ENCODE measurements around the gene ACOXL.
"Not testable (repeated sequence)": the region's sequence is repeated elsewhere in the genome, so short reads cannot be mapped to it uniquely, and the experiment has no call there.

Gene ACOXL

DNA sequence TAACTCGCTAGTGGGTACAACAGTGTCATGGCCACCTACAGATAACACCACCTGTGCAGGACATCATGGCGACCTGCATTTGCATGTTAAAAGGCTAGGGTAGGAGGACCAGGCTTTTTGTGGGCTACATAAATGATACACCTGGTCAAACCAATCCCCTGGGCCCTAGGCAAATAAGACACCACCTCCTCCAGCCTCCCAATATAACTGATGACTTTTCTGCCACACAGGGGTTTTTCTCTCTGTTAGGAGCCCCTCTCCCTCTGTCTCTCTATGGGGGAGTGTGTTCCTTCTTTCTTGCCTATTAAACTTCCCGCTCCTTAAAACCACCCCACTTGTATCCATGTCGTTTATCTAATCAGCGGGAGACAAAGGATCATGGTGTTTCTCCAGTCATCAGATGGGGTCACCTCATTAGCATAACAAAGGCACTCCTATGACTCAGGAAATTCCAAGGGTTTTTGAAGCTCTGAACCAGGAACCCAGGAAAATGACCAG, 43.7 kb upstream of the ACOXL start:
- H3F3A ChIP-seq (ENCODE audit: control insufficient read depth, insufficient read depth): no peaks in the 10 kb centered on the region
- no peaks in the 10 kb centered on the region for H3K4me1 ChIP-seq (ENCODE audit: control insufficient read depth, low read length)
- no peaks in the 10 kb centered on the region for H3K79me2 ChIP-seq (ENCODE audit: control insufficient read depth, low read length)
- no peaks in the 10 kb centered on the region for H3K36me3 ChIP-seq (ENCODE audit: control insufficient read depth, low read length)
- H3K4me3 ChIP-seq (ENCODE audit: low read length): no peak overlapping the region
- H3K9me3 ChIP-seq (ENCODE audit: control insufficient read depth, insufficient read depth, low read length): no peaks in the 10 kb centered on the region
- no peaks in the 10 kb centered on the region for H4K20me1 ChIP-seq (ENCODE audit: control insufficient read depth, insufficient read depth, low read depth, low read length)
- TF ChIP-seq, protein P1, sequence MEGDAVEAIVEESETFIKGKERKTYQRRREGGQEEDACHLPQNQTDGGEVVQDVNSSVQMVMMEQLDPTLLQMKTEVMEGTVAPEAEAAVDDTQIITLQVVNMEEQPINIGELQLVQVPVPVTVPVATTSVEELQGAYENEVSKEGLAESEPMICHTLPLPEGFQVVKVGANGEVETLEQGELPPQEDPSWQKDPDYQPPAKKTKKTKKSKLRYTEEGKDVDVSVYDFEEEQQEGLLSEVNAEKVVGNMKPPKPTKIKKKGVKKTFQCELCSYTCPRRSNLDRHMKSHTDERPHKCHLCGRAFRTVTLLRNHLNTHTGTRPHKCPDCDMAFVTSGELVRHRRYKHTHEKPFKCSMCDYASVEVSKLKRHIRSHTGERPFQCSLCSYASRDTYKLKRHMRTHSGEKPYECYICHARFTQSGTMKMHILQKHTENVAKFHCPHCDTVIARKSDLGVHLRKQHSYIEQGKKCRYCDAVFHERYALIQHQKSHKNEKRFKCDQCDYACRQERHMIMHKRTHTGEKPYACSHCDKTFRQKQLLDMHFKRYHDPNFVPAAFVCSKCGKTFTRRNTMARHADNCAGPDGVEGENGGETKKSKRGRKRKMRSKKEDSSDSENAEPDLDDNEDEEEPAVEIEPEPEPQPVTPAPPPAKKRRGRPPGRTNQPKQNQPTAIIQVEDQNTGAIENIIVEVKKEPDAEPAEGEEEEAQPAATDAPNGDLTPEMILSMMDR (IDR thresholded peaks at IDR 0.05; ENCODE audit: low read depth, low read length, poor library complexity, severe bottlenecking): no peak
- TF ChIP-seq EZH2phosphoT487 (IDR thresholded peaks at IDR 0.05; ENCODE audit: borderline replicate concordance, low read length): no peak
- no peaks in the 10 kb centered on the region for H3K27me3 ChIP-seq (ENCODE audit: control insufficient read depth, low read length)
- H3K27ac ChIP-seq (ENCODE audit: low read depth, low read length): no peak overlapping the region
- no peak overlapping the region for H3K4me2 ChIP-seq (ENCODE audit: low read length)
- H3K9me2 ChIP-seq (replicated peaks; ENCODE audit: control insufficient read depth, low read length): no peaks in the 10 kb centered on the region

DNA sequence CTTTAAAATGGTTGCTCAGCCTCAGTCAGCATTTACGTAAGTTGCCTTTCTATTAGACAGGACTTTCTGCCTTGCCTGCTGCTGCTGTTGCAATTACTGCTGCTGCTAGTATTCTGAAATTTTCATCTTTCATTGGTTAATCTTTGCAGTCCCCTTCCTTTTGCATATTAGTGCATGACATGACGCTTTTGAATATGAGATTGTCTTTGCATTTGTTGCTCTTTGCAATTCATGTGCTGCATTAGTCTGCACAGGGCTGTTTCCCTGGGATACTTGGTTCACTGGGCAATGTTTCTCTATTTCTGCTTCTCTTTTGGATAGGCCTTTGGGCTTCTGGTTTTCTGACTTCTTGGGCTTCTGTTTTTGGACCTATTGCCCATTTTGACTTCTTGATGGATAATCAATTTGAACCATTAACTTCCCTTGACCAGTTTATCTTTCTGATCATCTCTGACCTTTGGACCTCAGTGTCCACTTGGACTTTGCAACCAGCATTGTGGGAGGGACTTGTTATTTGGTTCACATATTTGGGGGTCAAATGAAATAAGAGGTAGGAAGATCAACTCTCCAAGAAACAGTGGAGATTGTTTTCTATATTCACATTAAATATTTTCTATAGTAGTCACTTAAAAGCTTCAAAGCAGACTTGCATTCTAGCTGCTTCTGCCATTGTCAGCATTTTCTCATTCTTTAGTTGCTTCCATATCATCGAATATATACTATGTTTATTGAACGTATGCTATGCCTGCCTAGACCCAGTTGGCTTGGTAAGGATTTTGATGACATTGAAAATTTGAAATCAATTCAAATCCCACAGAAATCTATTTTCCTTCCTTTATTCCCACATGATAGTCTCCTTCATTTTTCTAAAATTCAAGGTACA, 42.0 kb upstream of the ACOXL start:
- Histone ChIP-seq H3K4me3 (ENCODE audit: low read length) (no peak overlapping the region), H3K27ac (ENCODE audit: low read depth, low read length) (no peak overlapping the region), H4K20me1 (ENCODE audit: control insufficient read depth, insufficient read depth, low read depth, low read length) (no peaks in the 10 kb centered on the region), H3K36me3 (ENCODE audit: control insufficient read depth, low read length) (no peaks in the 10 kb centered on the region), H3K9me3 (ENCODE audit: control insufficient read depth, insufficient read depth, low read length) (no peaks in the 10 kb centered on the region), H3K27me3 (ENCODE audit: control insufficient read depth, low read length) (no peaks in the 10 kb centered on the region), H3K4me1 (ENCODE audit: control insufficient read depth, low read length) (no peaks in the 10 kb centered on the region), H3F3A (ENCODE audit: control insufficient read depth, insufficient read depth) (no peaks in the 10 kb centered on the region), H3K79me2 (ENCODE audit: control insufficient read depth, low read length) (no peaks in the 10 kb centered on the region), H3K9me2 (replicated peaks; ENCODE audit: control insufficient read depth, low read length) (no peaks in the 10 kb centered on the region), H3K4me2 (ENCODE audit: low read length) (no peak overlapping the region)
- TF ChIP-seq EZH2phosphoT487 (IDR thresholded peaks at IDR 0.05; ENCODE audit: borderline replicate concordance, low read length): no peak
- TF ChIP-seq, protein P1 (IDR thresholded peaks at IDR 0.05; ENCODE audit: low read depth, low read length, poor library complexity, severe bottlenecking): no peak

- Histone ChIP-seq H3F3A (ENCODE audit: control insufficient read depth, insufficient read depth) (no peaks in the 10 kb centered on the region), H3K4me1 (ENCODE audit: control insufficient read depth, low read length) (no peaks in the 10 kb centered on the region), H3K4me2 (ENCODE audit: low read length) (no peak overlapping the region), H3K27ac (ENCODE audit: low read depth, low read length) (no peak overlapping the region), H3K4me3 (ENCODE audit: low read length) (no peak overlapping the region), H3K9me2 (replicated peaks; ENCODE audit: control insufficient read depth, low read length) (no peaks in the 10 kb centered on the region), H3K9me3 (ENCODE audit: control insufficient read depth, insufficient read depth, low read length) (no peaks in the 10 kb centered on the region), H3K36me3 (ENCODE audit: control insufficient read depth, low read length) (no peaks in the 10 kb centered on the region), H4K20me1 (ENCODE audit: control insufficient read depth, insufficient read depth, low read depth, low read length) (no peaks in the 10 kb centered on the region), H3K27me3 (ENCODE audit: control insufficient read depth, low read length) (no peaks in the 10 kb centered on the region), H3K79me2 (ENCODE audit: control insufficient read depth, low read length) (no peaks in the 10 kb centered on the region)
- no peak for TF ChIP-seq EZH2phosphoT487 (IDR thresholded peaks at IDR 0.05; ENCODE audit: borderline replicate concordance, low read length)
These were observed 40.6 kb upstream of the ACOXL start for GRCh38 chr2:110691612-110692258.

DNA sequence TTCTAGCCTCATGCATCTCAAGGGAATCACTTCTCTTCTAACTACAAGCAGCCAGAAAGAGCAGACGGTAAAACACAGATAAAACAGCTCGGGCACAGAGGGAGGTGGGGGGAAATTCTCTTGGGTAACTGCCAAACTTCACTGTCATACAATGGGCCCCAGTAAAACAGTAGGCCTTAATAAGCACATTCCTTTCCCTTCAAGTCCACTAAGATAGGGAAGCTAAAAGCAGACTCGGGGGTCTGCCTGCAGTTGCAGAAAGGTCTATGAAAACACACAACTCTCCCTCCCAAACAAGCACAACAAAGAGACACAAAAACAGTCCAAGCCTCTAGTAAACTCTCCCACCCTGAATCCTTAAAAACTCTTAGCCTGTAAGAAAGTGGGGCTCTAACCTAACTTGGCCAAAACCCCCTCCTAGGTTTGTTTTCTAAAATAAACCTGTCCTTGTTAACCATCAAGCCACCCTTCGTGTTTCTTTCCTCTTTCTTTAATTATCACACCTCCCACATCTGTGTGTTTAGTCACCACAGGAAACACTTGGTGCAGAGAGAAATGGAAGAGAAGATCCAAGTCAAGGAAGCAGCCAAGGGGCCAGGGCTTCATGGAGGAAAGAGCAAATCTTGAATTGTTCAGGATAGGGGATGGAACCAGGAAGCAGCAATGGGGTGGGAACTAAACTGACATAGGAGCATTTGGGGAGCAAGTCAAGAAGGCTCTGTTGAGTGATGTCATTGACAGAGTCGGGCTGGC, 37.1 kb upstream of the ACOXL start:
- H3K9me3 ChIP-seq (ENCODE audit: control insufficient read depth, insufficient read depth, low read length); H3K27ac ChIP-seq (ENCODE audit: low read depth, low read length); H3K4me3 ChIP-seq (ENCODE audit: low read length); H3K4me1 ChIP-seq (ENCODE audit: control insufficient read depth, low read length); H3K27me3 ChIP-seq (ENCODE audit: control insufficient read depth, low read length); H3K9me2 ChIP-seq (replicated peaks; ENCODE audit: control insufficient read depth, low read length); H3K4me2 ChIP-seq (ENCODE audit: low read length); H3K79me2 ChIP-seq (ENCODE audit: control insufficient read depth, low read length); H4K20me1 ChIP-seq (ENCODE audit: control insufficient read depth, insufficient read depth, low read depth, low read length); H3F3A ChIP-seq (ENCODE audit: control insufficient read depth, insufficient read depth); H3K36me3 ChIP-seq (ENCODE audit: control insufficient read depth, low read length): not testable (repeated sequence)

- H3K79me2 ChIP-seq (ENCODE audit: control insufficient read depth, low read length); H3K4me1 ChIP-seq (ENCODE audit: control insufficient read depth, low read length); H3K9me2 ChIP-seq (replicated peaks; ENCODE audit: control insufficient read depth, low read length); H3K27ac ChIP-seq (ENCODE audit: low read depth, low read length); H3K9me3 ChIP-seq (ENCODE audit: control insufficient read depth, insufficient read depth, low read length); H3F3A ChIP-seq (ENCODE audit: control insufficient read depth, insufficient read depth); H3K4me2 ChIP-seq (ENCODE audit: low read length); H4K20me1 ChIP-seq (ENCODE audit: control insufficient read depth, insufficient read depth, low read depth, low read length); H3K4me3 ChIP-seq (ENCODE audit: low read length); H3K36me3 ChIP-seq (ENCODE audit: control insufficient read depth, low read length): not testable (repeated sequence)
- peaks cover 11% of the 10 kb centered on the region; the same call in 1 of the 2 replicates for H3K27me3 ChIP-seq (ENCODE audit: control insufficient read depth, low read length)
These were observed 34.1 kb upstream of the ACOXL start for GRCh38 chr2:110698253-110698652.
